HepG2 (cell line): ENCODE results near the gene CYB561. TPM values are rescaled to one million over a fixed set of nuclear protein-coding genes. Genes with fewer than 3 reads are reported as not detected.
A peak's percentile ranks its signal among the peaks of the same experiment; 100 is the strongest.

ENCODE experiments used
- ARHGAP35 ChIP-seq: sonication (generic); formaldehyde crosslinking; IDR thresholded peaks from 2 replicates; pipeline ENCODE4 v1.9.0; 2022; ENCODE audit warnings: mild to moderate bottlenecking, inconsistent platforms, moderate library complexity, missing genetic modification reagents, borderline replicate concordance
- ARNT ChIP-seq: fragments of 450-650 bp; IDR thresholded peaks from 2 replicates; pipeline ENCODE4 v1.6.1; 2017
- CBX5 ChIP-seq: sonication (generic); formaldehyde crosslinking; IDR thresholded peaks from 2 replicates; pipeline ENCODE4 v1.4.0; 2020; ENCODE audit warnings: missing genetic modification reagents, borderline replicate concordance
- EP300 ChIP-seq, 3 experiments: sonication (generic) in 1 of 3; formaldehyde crosslinking in 1 of 3; IDR thresholded peaks; 2 replicates each; pipeline versions ENCODE4 v1.5.1 to v1.6.1; 2011 to 2020; ENCODE audit warnings: low read depth in 2 of 3, low read length in 2 of 3, borderline replicate concordance in 1 of 3, improper control_type of control experiment in 1 of 3, mild to moderate bottlenecking in 1 of 3, missing genetic modification reagents in 1 of 3, moderate library complexity in 1 of 3
- FOXA1 ChIP-seq, 2 experiments: fragments of 450-650 bp in 1 of 2; sonication (generic) in 1 of 2; formaldehyde crosslinking in 1 of 2; IDR thresholded peaks; 2 replicates each; pipeline versions ENCODE4 v1.4.0 to v1.6.1; 2016 to 2020; ENCODE audit warnings: missing genetic modification reagents in 1 of 2
- IKZF1 ChIP-seq: fragments of 450-650 bp; IDR thresholded peaks from 2 replicates; pipeline ENCODE4 v1.7.1; 2016
- KLF16 ChIP-seq, 2 experiments: sonication (generic) in 1 of 2; formaldehyde crosslinking in 1 of 2; IDR thresholded peaks; 2 replicates each; pipeline versions ENCODE4 v1.6.1 to v1.8.0; 2016 to 2023; ENCODE audit warnings: missing genetic modification reagents in 2 of 2, missing compliant biosample characterization in 1 of 2
- MAFK ChIP-seq, 2 experiments: IDR thresholded peaks in 1 of 2; conservative IDR thresholded peaks in 1 of 2; 2 replicates each; pipeline ENCODE4 v1.6.1; 2011; ENCODE audit warnings: improper control_type of control experiment in 2 of 2, low read length in 2 of 2
- MZF1 ChIP-seq: sonication (generic); formaldehyde crosslinking; IDR thresholded peaks from 2 replicates; pipeline ENCODE4 v1.8.1; 2023; ENCODE audit warnings: mild to moderate bottlenecking, missing genetic modification reagents, borderline replicate concordance
- NR1H2 ChIP-seq: sonication (generic); formaldehyde crosslinking; IDR thresholded peaks from 2 replicates; pipeline ENCODE4 v1.8.1; 2022; ENCODE audit warnings: low read depth, missing genetic modification reagents, borderline replicate concordance
- SRF ChIP-seq: IDR thresholded peaks from 2 replicates; pipeline ENCODE4 v1.6.1; 2011; ENCODE audit warnings: mild to moderate bottlenecking, low read depth, low read length, moderate library complexity
- SSRP1 ChIP-seq: IDR thresholded peaks from 2 replicates; pipeline ENCODE4 v1.6.1; 2016; ENCODE audit warnings: control low read depth
- STAG1 ChIP-seq: sonication (generic); formaldehyde crosslinking; IDR thresholded peaks from 2 replicates; pipeline ENCODE4 v1.4.0; 2020; ENCODE audit warnings: missing genetic modification reagents
- TARDBP ChIP-seq: sonication (generic); formaldehyde crosslinking; IDR thresholded peaks from 2 replicates; pipeline ENCODE4 v1.8.0; 2022; ENCODE audit warnings: mild to moderate bottlenecking, missing genetic modification reagents
- THAP11 ChIP-seq: IDR thresholded peaks from 2 replicates; pipeline ENCODE4 v1.6.1; 2016; ENCODE audit warnings: missing biosample characterization, missing genetic modification reagents
- YEATS2 ChIP-seq: sonication (generic); formaldehyde crosslinking; IDR thresholded peaks from 2 replicates; pipeline ENCODE4 v1.4.0; 2020; ENCODE audit warnings: missing genetic modification reagents, borderline replicate concordance
- ZNF274 ChIP-seq: sonication (generic); formaldehyde crosslinking; IDR thresholded peaks from 2 replicates; pipeline ENCODE4 v1.5.1; 2020; ENCODE audit warnings: mild to moderate bottlenecking, missing genetic modification reagents
- ZNF280B ChIP-seq: sonication (generic); formaldehyde crosslinking; IDR thresholded peaks from 2 replicates; pipeline ENCODE4 v1.5.0; 2020; ENCODE audit warnings: missing genetic modification reagents, mild to moderate bottlenecking, borderline replicate concordance
- ZNF281 ChIP-seq: sonication (generic); formaldehyde crosslinking; IDR thresholded peaks from 2 replicates; pipeline ENCODE4 v1.4.0; 2020; ENCODE audit warnings: missing genetic modification reagents, borderline replicate concordance
- ZNF460 ChIP-seq: sonication (generic); formaldehyde crosslinking; IDR thresholded peaks from 2 replicates; pipeline ENCODE4 v1.5.1; 2020; ENCODE audit warnings: missing genetic modification reagents, mild to moderate bottlenecking, borderline replicate concordance
- ZNF574 ChIP-seq: sonication (generic); formaldehyde crosslinking; IDR thresholded peaks from 2 replicates; pipeline ENCODE4 v1.4.0; 2020; ENCODE audit warnings: missing genetic modification reagents
- polyA plus RNA-seq, 8 experiments: library from polyadenylated mRNA; depleted of rRNA in 3 of 8; stranded (reverse) in 7 of 8; unstranded in 1 of 8; fragments of >200 nt; fragmentation: Illumina TruSeq in 4 of 8; extraction: Trizol in 4 of 8; gene quantifications; 2 replicates each; pipeline versions ENCODE4 v1.2.1 to v1.2.3, GENCODE V29; 2011 to 2016; ENCODE audit warnings: low read depth in 4 of 8, missing spikeins in 1 of 8, mixed read lengths in 1 of 8; ENCODE audit not compliant: insufficient read depth in 1 of 8
- total RNA-seq, 5 experiments: library from RNA; depleted of rRNA; stranded (reverse); fragments of >200 nt; fragmentation: Illumina TruSeq; extraction: Trizol; gene quantifications; 2 replicates each; pipeline ENCODE4 v1.2.3, GENCODE V29; 2016; ENCODE audit warnings: low read depth in 1 of 5
- TF ChIP-seq, protein P1 (sequence below): sonication (generic); formaldehyde crosslinking; IDR thresholded peaks from 2 replicates; pipeline ENCODE4 v1.4.0; 2020; ENCODE audit warnings: missing genetic modification reagents

Gene CYB561
- total and polyA plus RNA-seq, 2 of the 13 experiments (the other 11 are each of a cell fraction or from before 2014, with no cell fraction given) = 1.5 to 6.7 TPM

DNA sequence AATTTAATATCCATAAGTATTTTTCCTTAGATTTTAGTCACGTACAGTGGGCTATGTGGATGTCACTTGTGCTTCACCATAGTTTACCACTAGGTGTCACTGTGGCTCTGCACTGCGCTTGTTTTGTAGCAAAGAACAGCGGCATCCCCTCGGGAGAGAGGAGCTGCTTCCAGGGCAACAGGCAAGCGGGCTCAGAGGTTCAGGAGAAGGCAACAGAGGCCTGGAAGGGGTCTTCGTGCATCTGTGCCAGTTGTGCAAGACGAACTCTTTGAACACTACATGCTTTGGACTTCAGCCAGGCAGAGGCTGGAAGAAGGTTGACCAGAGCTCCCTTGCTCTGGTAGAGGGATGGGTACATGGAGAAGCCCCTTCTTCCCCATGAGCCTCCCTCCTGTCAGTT, 20.6 kb downstream of the CYB561 start (continued):
- 0 out of 2 replicates have a peak, but pooled peaks have one; percentile 29 for TF ChIP-seq ZNF574
- no peak for TF ChIP-seq IKZF1
- TF ChIP-seq MAFK (conservative IDR thresholded peaks at IDR 0.05 in 1 of 2, IDR thresholded peaks at IDR 0.05 in 1 of 2; ENCODE audit: low read length in 2 of 2) = no peak
- TF ChIP-seq YEATS2 (CRISPR knock-in tag) = 0 out of 2 replicates have a peak, but pooled peaks have one; percentile 4
- 0 out of 2 replicates have a peak, but pooled peaks have one; percentile 59 for TF ChIP-seq ZNF274 (CRISPR knock-in tag)
- TF ChIP-seq SRF = no peak
- TF ChIP-seq, protein P1, sequence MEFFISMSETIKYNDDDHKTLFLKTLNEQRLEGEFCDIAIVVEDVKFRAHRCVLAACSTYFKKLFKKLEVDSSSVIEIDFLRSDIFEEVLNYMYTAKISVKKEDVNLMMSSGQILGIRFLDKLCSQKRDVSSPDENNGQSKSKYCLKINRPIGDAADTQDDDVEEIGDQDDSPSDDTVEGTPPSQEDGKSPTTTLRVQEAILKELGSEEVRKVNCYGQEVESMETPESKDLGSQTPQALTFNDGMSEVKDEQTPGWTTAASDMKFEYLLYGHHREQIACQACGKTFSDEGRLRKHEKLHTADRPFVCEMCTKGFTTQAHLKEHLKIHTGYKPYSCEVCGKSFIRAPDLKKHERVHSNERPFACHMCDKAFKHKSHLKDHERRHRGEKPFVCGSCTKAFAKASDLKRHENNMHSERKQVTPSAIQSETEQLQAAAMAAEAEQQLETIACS (CRISPR knock-in tag) = no peak
- TF ChIP-seq NR1H2 (CRISPR knock-in tag) = no peak
- no peak for TF ChIP-seq ARNT
- TF ChIP-seq SSRP1 (CRISPR knock-in tag) = no peak
- TF ChIP-seq MZF1 = no peak
- no peak for TF ChIP-seq ARHGAP35 (CRISPR knock-in tag)
- no peak for TF ChIP-seq ZNF281 (CRISPR knock-in tag)
- no peak for TF ChIP-seq FOXA1 (IDR thresholded peaks at IDR 0.05)
- TF ChIP-seq FOXA1 (CRISPR knock-in tag; IDR thresholded peaks at IDR 0.05) = no peak
- TF ChIP-seq KLF16 (CRISPR knock-in tag; IDR thresholded peaks at IDR 0.05) = 0 out of 4 replicates have a peak, but pooled peaks have one; percentile 23 to 43
- TF ChIP-seq TARDBP (CRISPR knock-in tag) = no peak
- no peak for TF ChIP-seq ZNF280B (CRISPR knock-in tag)
- TF ChIP-seq THAP11 (CRISPR knock-in tag) = 0 out of 2 replicates have a peak, but pooled peaks have one; percentile 33
- no peak for TF ChIP-seq EP300 (IDR thresholded peaks at IDR 0.05; ENCODE audit: low read depth in 2 of 2, low read length in 2 of 2)
- no peak for TF ChIP-seq EP300 (CRISPR knock-in tag; IDR thresholded peaks at IDR 0.05; ENCODE audit: borderline replicate concordance)
- 0 out of 2 replicates have a peak, but pooled peaks have one; percentile 33 for TF ChIP-seq CBX5
- no peak for TF ChIP-seq ZNF460
- TF ChIP-seq STAG1 = peak; percentile 100
